Epidermal melanocyte (primary cell): Measurements from ENCODE around the gene VASH2.

ENCODE experiments used
- DNase-seq: peaks from one replicate; pipeline ENCODE4 v3.0.0; 2011; ENCODE audit warnings: low spot score; ENCODE audit not compliant: insufficient read length

Gene VASH2

GRCh38 chr1:213032651-213033050, 82.3 kb downstream of the VASH2 start:
- no peak for DNase-seq

GRCh38 chr1:213034713-213035112, 84.4 kb downstream of the VASH2 start:
- no peak for DNase-seq

GRCh38 chr1:213035573-213035972, 85.2 kb downstream of the VASH2 start:
- no peak for DNase-seq
